HG02852 (cell line): ENCODE data around the gene MUC13.

Source experiments
- ATAC-seq: cut with Tn5 transposase; IDR thresholded peaks from one replicate; pipeline ENCODE4 v1.9.1; 2021; ENCODE audit warnings: mild to moderate bottlenecking, moderate library complexity; ENCODE audit not compliant: unreplicated experiment

Gene MUC13

GRCh38 chr3:124879337-124879680 is 55.2 kb downstream of the MUC13 start:
- no peak for ATAC-seq

GRCh38 chr3:124878561-124879336 is 55.8 kb downstream of the MUC13 start:
- ATAC-seq = no peak

- ATAC-seq = no peak
These were observed 56.9 kb downstream of the MUC13 start for GRCh38 chr3:124877674-124878073.

GRCh38 chr3:124876401-124876878 is 58.1 kb downstream of the MUC13 start:
- ATAC-seq = no peak

- no peak for ATAC-seq
These were observed 61.3 kb downstream of the MUC13 start for GRCh38 chr3:124873226-124873625.

GRCh38 chr3:124867511-124867910 is 67.0 kb downstream of the MUC13 start:
- ATAC-seq = no peak

- ATAC-seq = no peak
These were observed 72.5 kb downstream of the MUC13 start for GRCh38 chr3:124862006-124862405.

- ATAC-seq = no peak
These were observed 73.5 kb downstream of the MUC13 start for GRCh38 chr3:124861041-124861440.

- ATAC-seq = no peak
These were observed 74.0 kb downstream of the MUC13 start for GRCh38 chr3:124860599-124860998.

- ATAC-seq = no peak
These were observed 75.5 kb downstream of the MUC13 start for GRCh38 chr3:124859025-124859424.

- no peak for ATAC-seq
These were observed 76.3 kb downstream of the MUC13 start for GRCh38 chr3:124858275-124858674.

- no peak for ATAC-seq
These were observed 77.9 kb downstream of the MUC13 start for GRCh38 chr3:124856677-124857076.
